HG02571 (cell line): ENCODE measurements around the gene DHX9.

ENCODE experiments used
- ATAC-seq: cut with Tn5 transposase; IDR thresholded peaks from one replicate; pipeline ENCODE4 v1.9.1; 2021; ENCODE audit warnings: mild to moderate bottlenecking, moderate library complexity; ENCODE audit not compliant: unreplicated experiment

Gene DHX9

DNA sequence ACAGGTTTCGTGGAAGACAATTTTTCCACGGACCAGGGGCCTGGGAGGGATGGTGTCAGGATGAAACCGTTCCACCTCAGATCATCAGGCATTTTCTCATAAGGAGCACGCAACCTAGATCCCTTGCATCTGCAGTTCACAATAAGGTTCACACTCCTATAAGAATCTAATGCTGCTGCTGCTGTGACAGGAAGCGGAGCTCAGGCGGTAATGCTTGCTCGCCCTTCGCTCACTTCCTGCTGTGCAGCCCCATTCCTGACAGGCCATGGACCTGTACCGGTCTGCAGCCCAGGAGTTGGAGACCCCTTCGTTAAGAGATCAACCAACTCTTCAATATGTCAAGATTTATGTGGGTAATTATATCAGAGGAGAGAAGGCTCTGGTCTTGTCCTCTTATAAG is 3.3 kb upstream of the DHX9 start:
- no peak for ATAC-seq

DNA sequence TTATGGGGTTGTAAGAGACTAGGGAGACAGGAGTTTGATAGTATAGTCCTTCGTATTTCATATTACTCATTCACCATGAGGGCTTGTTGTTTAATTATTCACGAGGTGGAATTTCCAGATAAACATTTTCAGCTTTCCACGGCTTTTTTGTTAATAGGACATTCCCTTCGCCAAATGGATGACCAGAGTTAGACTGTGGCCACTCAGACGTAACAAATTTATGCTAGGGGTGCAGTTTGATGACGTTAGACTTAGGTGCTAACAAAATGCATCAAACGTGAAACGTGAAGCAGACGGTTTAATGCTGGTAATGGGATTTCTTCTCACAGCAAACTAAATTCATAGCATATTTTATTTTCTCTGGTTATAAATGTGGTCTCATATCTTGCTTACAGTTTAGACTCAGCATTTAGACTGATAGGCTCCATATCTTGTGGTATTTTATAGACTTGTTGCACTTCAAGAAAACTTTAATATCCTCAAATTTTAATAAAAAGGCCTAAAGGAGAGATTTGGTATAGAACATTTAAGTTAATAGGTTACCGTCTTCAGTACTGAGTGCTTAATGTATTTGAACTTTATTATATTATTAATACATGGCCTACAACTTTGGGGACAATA is 2.3 kb downstream of the DHX9 start:
- no peak for ATAC-seq

DNA sequence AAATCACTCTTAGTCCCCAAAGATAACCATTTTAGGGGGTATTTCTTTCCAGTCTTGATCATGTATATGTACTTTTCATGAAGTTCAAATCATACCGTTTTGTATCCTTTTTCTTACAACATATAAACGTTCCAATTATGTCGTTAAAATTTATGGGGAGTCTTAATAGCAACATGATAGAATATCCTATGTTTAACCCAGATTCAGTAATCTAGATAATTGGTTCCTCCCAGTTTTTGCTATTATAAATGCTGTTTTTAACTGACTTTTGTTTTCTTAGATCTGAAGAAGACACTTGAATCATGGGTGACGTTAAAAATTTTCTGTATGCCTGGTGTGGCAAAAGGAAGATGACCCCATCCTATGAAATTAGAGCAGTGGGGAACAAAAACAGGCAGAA is 3.1 kb downstream of the DHX9 start:
- ATAC-seq, result no peak

DNA sequence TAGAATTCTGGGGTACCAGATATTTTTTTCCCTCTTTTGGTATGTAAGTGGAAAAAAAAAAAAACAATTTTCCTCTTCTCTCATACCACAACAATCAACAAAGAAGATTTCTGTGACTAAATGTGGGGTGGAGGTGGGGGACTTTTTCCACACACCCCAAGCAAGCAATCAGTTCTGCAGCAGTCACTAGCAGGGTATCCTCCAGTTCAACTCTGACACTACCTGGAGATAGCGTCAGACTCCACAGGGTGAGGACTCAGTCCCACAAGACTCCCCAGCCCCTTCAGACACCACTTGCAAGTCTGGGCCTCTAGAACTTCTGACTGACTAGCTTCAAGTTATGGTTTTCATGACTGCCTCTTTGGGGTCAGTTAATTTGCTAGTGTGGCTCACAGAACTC is 6.2 kb downstream of the DHX9 start:
- ATAC-seq, result no peak

- ATAC-seq, result no peak
Measured at GRCh38 chr1:182845894-182846293, 6.7 kb downstream of the DHX9 start.

DNA sequence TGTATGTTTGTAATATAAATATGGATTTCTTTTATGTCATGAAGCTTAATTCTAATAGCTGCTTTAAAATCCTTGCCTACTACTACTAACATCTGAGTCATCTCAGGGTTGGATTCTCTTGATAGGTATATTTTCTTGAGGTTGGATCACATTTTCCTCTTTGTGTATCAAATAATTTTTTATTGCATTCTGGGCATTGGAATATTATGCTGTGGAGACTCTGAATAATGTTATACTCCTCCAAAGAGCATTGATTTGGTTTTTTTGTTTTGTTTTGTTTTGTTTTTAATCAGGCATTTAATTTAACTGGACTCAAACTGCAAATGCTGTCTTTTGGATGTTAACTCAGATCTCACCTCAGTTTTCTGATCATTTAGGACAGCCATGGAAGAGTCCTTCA is 8.0 kb downstream of the DHX9 start:
- no peak for ATAC-seq

- no peak for ATAC-seq
Measured at GRCh38 chr1:182848736-182849135, 9.6 kb downstream of the DHX9 start.

DNA sequence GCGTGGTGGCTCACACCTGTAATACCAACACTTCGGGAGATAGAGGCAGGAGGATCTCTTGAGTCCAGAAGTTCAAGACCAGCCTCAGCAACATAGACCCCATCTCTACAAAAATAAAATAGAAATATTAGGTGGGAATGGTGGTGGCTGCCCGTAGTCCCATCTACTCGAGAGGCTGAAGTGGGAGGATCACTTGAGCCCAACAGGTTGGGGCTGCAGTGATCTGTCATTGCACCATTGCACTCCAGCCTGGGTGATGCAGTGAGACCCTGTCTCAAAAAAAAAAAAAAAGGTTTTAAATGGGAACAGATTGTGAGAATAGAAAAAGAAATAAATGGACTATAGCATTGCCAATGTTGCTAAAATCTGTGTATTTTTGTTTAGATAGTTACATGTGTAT is 11.2 kb downstream of the DHX9 start:
- no peak for ATAC-seq

- ATAC-seq, result no peak
Measured at GRCh38 chr1:182851825-182852224, 12.7 kb downstream of the DHX9 start.

GRCh38 chr1:182855911-182856310 is 16.8 kb downstream of the DHX9 start:
- no peak for ATAC-seq

- ATAC-seq, result no peak
Measured at GRCh38 chr1:182857212-182857611, 18.1 kb downstream of the DHX9 start.

- ATAC-seq, result no peak
Measured at GRCh38 chr1:182860658-182861057, 21.5 kb downstream of the DHX9 start.

DNA sequence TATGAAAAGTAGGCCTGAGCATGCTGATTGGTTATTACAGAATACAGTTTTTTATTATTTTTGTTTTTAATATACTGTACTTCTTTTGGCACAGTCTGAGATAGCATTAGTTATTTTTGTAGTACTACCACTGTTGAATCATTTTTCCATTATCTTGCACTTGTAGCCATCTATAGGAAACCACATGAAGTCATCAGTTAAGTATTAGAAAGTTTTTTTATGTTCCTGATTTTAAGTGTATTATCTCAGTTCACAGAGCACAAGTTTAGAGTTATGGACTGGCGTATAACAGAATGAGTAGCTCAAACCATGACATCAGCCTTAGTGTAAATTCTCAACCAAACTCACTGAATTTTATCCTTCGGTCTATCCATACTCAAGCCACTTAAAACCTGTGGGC is 22.8 kb downstream of the DHX9 start:
- no peak for ATAC-seq

- ATAC-seq, result no peak
Measured at GRCh38 chr1:182862827-182863226, 23.7 kb downstream of the DHX9 start.

- no peak for ATAC-seq
Measured at GRCh38 chr1:182863940-182864339, 24.8 kb downstream of the DHX9 start.

- no peak for ATAC-seq
Measured at GRCh38 chr1:182867861-182868260, 28.7 kb downstream of the DHX9 start.

DNA sequence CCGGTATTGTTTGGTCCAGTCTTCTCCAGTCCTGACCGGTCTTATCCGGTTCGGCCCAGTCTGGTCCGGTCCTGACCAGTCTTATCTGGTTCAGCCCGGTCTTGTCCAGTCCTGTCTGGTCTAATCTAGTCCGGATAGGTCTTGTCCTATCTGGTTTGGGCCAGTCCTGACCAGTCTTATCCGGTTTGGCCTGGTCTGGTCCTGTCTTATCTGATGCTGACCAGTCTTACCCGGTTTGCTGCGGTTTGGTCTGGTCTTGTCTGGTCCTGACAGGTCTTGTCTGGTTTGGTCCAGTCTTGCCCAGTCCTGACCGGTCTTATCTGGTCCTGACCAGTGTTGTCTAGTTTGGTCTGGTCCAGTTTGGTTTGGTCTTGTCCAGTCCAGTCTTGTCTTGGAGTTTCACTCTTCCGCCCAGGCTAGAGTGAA is 30.1 kb downstream of the DHX9 start:
- no peak for ATAC-seq

DNA sequence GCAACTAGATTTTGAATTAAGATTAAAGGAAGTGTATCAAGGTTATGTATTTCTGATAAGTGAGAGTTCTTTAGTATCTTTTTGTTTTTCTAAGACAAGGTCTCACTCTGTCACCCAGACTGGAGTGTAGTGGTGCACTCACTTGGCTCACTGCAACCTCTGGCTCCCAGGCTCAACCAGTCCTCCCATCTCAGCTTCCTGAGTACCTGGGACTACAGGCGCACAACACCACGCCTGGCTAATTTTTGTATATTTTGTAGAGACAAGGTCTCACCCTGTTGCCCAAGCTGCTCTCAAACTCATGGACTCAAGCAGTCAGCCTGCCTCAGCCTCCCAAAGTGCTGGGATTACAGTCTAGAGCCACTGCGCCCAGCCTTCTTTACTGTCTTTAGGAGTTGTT is 33.7 kb downstream of the DHX9 start:
- ATAC-seq, result no peak

GRCh38 chr1:182875889-182876288 is 36.7 kb downstream of the DHX9 start:
- no peak for ATAC-seq

DNA sequence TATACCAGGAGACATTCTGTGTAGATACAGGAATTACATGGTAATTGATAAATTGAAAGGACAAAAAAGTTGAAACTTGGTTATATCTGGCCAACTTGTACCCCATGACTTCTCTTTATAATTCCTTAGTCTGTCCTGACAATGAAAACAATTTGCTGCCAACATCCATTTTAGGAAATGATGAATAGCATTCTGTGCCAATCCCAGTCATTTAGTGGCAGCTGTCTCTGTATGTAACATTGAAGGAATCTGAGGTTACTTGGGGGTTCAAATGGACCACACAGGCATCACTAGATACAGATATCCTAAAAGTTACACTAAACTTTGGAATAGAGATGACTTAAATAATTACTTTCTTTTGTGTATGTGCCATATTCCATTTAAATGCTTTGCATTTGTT is 38.2 kb downstream of the DHX9 start:
- ATAC-seq, result no peak

- ATAC-seq, result no peak
Measured at GRCh38 chr1:182877842-182878241, 38.7 kb downstream of the DHX9 start.

GRCh38 chr1:182884872-182885271 is 45.7 kb downstream of the DHX9 start:
- no peak for ATAC-seq

- ATAC-seq, result no peak
Measured at GRCh38 chr1:182885591-182885990, 46.4 kb downstream of the DHX9 start.
